ENCODE data around the gene CCNJL. TPM values are rescaled to one million over a fixed set of nuclear protein-coding genes. Genes with fewer than 3 reads are reported as not detected.

The CCNJL gene
- total and polyA plus RNA-seq, 4 donors = 0.07 to 0.84 (median 0.63) TPM

- TF ChIP-seq CTCF (IDR thresholded peaks at IDR 0.05; ENCODE audit: low read depth, low read length, missing input control) = no peak
- TF ChIP-seq HNF4A (conservative IDR thresholded peaks at IDR 0.05) = no peak
- no peak for TF ChIP-seq FOXA2 (IDR thresholded peaks at IDR 0.05)
- no peak for TF ChIP-seq RAD21 (IDR thresholded peaks at IDR 0.05)
- H3K9me3 ChIP-seq (ENCODE audit: control insufficient read depth in 4 of 4, low read length in 3 of 4) = no peaks in the 10 kb centered on the region
- 90% methylated on average over 4 of the region's 4 CpGs for WGBS
- H3K9ac ChIP-seq (ENCODE audit: low read depth in 1 of 2, low read length in 2 of 2) = no peak overlapping the region
- H3K27me3 ChIP-seq (ENCODE audit: control insufficient read depth in 4 of 4, insufficient read depth in 4 of 4, low read length in 3 of 4) = peaks cover 0 to 4% (median 0%) of the 10 kb centered on the region in 4 donors
- no peak overlapping the region for H3K4me3 ChIP-seq (ENCODE audit: low read depth in 1 of 3, low read length in 3 of 3)
- no peaks in the 10 kb centered on the region for H3K4me1 ChIP-seq (ENCODE audit: control insufficient read depth in 4 of 4, insufficient read depth in 4 of 4, low read length in 3 of 4)
- no peak for DNase-seq (ENCODE audit: low spot score)
- no peak overlapping the region for H3K27ac ChIP-seq (ENCODE audit: low read depth in 1 of 2, low read length in 2 of 2)
- no peaks in the 10 kb centered on the region for H3K36me3 ChIP-seq (ENCODE audit: control insufficient read depth in 4 of 4, insufficient read depth in 3 of 4, low read depth in 1 of 4, low read length in 3 of 4)
These were observed 6.0 kb upstream of the CCNJL start for GRCh38 chr5:160318409-160318808.

GRCh38 chr5:160317434-160317833, 5.1 kb upstream of the CCNJL start:
- peaks cover 0 to 3% (median 0%) of the 10 kb centered on the region in 4 donors for H3K4me1 ChIP-seq (ENCODE audit: control insufficient read depth in 4 of 4, insufficient read depth in 4 of 4, low read length in 3 of 4)
- H3K27me3 ChIP-seq (ENCODE audit: control insufficient read depth in 4 of 4, insufficient read depth in 4 of 4, low read length in 3 of 4) = peaks cover 0 to 4% (median 0%) of the 10 kb centered on the region in 4 donors
- no peak for TF ChIP-seq FOXA2 (IDR thresholded peaks at IDR 0.05)
- TF ChIP-seq REST (IDR thresholded peaks at IDR 0.05) = no peak
- no peak for TF ChIP-seq NR2F2 (IDR thresholded peaks at IDR 0.05)
- no peak for TF ChIP-seq MAX (IDR thresholded peaks at IDR 0.05)
- TF ChIP-seq RAD21 (IDR thresholded peaks at IDR 0.05) = no peak
- no peak overlapping the region for H3K9ac ChIP-seq (ENCODE audit: low read depth in 1 of 2, low read length in 2 of 2)
- WGBS = 50% methylated on average over 5 of the region's 5 CpGs
- H3K36me3 ChIP-seq (ENCODE audit: control insufficient read depth in 4 of 4, insufficient read depth in 3 of 4, low read depth in 1 of 4, low read length in 3 of 4) = no peaks in the 10 kb centered on the region
- H3K27ac ChIP-seq (ENCODE audit: low read depth in 1 of 2, low read length in 2 of 2) = no peak overlapping the region
- DNase-seq (ENCODE audit: low spot score) = no peak
- no peaks in the 10 kb centered on the region for H3K9me3 ChIP-seq (ENCODE audit: control insufficient read depth in 4 of 4, low read length in 3 of 4)
- no peak overlapping the region for H3K4me3 ChIP-seq (ENCODE audit: low read depth in 1 of 3, low read length in 3 of 3)

- no peak overlapping the region for H3K27ac ChIP-seq (ENCODE audit: low read depth in 1 of 2, low read length in 2 of 2)
- WGBS = 25% methylated on average over 1 of the region's 1 CpG
- H3K4me3 ChIP-seq (ENCODE audit: low read depth in 1 of 3, low read length in 3 of 3) = no peak overlapping the region
- no peaks in the 10 kb centered on the region for H3K9me3 ChIP-seq (ENCODE audit: control insufficient read depth in 4 of 4, low read length in 3 of 4)
- TF ChIP-seq EGR1 (IDR thresholded peaks at IDR 0.05; ENCODE audit: low read depth in 2 of 2) (no peak), HNF4G (IDR thresholded peaks at IDR 0.05) (no peak), GABPA (IDR thresholded peaks at IDR 0.05 in 1 of 2, conservative IDR thresholded peaks at IDR 0.05 in 1 of 2) (peak in 1 of 2 donors; percentile 16)
- no peaks in the 10 kb centered on the region for H3K36me3 ChIP-seq (ENCODE audit: control insufficient read depth in 4 of 4, insufficient read depth in 3 of 4, low read depth in 1 of 4, low read length in 3 of 4)
- H3K9ac ChIP-seq (ENCODE audit: low read depth in 1 of 2, low read length in 2 of 2) = no peak overlapping the region
- no peak for DNase-seq (ENCODE audit: low spot score)
- H3K4me1 ChIP-seq (ENCODE audit: control insufficient read depth in 4 of 4, insufficient read depth in 4 of 4, low read length in 3 of 4) = peaks cover 0 to 11% (median 2%) of the 10 kb centered on the region in 4 donors
- peaks cover 0 to 5% (median 2%) of the 10 kb centered on the region in 4 donors for H3K27me3 ChIP-seq (ENCODE audit: control insufficient read depth in 4 of 4, insufficient read depth in 4 of 4, low read length in 3 of 4)
These were observed 3.6 kb upstream of the CCNJL start for GRCh38 chr5:160315968-160316367.

Data from liver (tissue), 9 donors.